Stimulated activated CD4-positive, alpha-beta T cell treated with anti-CD3 and anti-CD28 coated beads, TNF-alpha, amount 100 ng/mL, for 48 hours (primary cell): Measurements from ENCODE around the gene MAGI2.
"Not testable (repeated sequence)": the region's sequence is repeated elsewhere in the genome, so short reads cannot be mapped to it uniquely, and the experiment has no call there.

ENCODE experiments used
- DNase-seq, 3 donors: peaks; one replicate each; pipeline ENCODE4 v3.0.0-alpha.2; 2020; ENCODE audit warnings: low read depth in 3 of 3

Gene MAGI2

DNA sequence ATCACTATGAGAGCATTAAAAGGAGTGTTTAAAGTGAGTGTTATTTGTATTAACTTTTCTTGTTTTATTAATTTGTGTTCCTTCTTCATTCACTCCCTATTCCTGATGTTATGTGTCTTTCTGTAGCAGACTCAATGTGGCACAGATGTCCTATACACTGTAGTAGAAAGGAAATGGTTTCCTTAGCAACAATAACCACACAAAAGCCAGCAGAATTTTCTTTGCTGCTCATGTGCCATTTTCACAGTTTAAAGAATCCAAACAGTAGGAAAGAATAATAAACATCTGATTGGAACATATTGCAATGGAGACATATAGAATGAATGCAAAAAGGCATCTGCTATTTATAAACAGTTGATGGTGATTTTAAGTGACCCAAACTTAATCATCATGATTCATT, 891.3 kb downstream of the MAGI2 start:
- no peak for DNase-seq

- no peak for DNase-seq
These were observed 894.9 kb downstream of the MAGI2 start for GRCh38 chr7:78558566-78558965.

DNA sequence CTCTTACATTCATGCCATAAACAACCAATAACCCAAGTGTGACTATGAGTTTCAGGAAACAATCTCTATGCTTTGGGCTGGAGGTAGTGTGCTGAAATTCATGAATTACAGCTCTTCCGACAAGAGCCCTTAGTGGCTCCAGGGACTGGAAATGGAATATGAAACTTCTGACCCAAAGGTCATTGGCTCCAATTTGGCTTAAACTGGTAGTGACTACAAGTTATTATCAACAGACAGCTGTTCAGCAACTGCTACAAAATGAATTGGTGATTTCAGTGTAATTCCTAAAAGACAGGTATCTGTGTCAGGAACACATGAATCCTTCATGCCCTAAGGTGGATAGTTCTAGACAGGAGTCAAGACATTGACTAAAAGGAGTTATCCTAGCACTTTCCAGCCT, 909.5 kb downstream of the MAGI2 start:
- DNase-seq, result no peak

DNA sequence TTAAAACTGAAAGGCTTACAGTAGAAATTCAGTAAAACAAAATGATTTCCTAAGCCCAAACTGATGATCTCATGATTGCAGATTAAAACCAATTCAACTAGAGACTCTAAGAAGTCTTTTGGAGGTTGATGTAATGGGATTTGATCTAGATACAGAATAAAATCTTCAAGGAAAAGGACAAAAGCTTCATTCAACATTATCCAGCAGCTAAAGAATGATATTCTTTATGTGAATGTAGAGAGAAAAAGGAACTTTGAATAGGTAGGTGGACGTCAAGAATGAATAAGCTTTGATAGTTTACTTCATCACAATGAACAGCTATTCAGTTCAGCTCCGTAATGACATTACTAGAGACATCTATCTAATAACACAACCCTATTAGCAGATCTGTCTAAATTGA, 910.5 kb downstream of the MAGI2 start:
- no peak for DNase-seq

GRCh38 chr7:78542541-78542940, 910.9 kb downstream of the MAGI2 start:
- DNase-seq, result no peak

DNA sequence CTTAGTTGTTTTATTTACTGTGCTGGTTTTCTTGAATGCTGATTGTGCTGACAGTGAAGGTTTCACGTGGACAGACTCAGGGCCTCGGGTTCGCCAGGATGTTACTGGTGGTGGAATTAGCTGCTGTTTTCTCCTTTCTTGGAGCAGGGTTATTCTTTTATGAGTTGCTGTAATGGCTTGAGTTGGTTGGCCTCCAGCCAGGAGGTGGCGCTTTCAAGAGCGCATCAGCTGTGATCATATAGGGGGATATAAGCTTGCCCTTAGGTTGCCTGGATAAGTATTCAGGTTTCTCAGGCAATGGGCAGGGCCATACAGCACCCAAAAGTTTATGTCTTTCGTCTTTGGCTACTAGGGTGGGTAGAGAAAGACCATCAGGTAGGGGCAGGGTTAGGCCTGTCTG, 913.6 kb downstream of the MAGI2 start:
- no peak for DNase-seq

- no peak for DNase-seq
These were observed 917.8 kb downstream of the MAGI2 start for GRCh38 chr7:78535655-78536054.

GRCh38 chr7:78530351-78530750, 923.1 kb downstream of the MAGI2 start:
- DNase-seq, result no peak

DNA sequence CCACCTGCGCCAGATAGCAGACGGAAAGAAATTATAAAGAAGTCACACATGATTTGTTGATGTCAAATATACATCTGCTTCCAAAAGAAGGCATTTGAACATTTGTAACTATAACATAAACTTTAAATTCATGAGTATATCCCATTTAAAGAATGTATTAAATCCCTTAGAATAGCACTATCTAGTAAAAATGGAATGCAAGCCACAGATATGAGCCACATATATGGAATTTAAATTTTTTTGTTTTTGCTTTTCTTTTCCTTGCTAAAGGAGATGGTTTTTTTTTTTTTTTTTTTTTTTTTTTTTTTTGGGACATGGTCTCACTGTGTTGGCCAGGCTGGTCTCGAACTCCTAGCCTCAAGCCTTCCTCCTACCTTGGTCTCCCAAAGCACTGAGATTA, 924.1 kb downstream of the MAGI2 start:
- DNase-seq, result no peak

DNA sequence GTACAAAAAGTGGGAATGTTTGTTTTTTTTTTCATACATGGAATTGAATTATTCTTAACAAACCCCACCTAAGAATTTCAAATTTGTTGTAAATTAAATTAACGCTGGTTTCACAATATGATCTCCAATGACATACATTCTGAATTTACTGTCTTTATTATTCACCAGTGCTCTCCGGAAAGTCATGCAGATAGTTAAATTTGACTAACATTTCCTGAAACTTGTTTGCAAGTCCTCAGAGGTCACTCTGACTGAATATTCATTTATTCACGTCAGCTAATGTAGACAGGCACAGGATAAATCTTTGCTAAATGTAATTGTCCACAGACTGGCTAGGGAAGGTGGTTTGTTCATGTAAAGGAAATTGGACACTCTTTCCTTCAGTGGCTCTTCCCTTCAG, 924.5 kb downstream of the MAGI2 start:
- no peak for DNase-seq

- no peak for DNase-seq
These were observed 929.5 kb downstream of the MAGI2 start for GRCh38 chr7:78523930-78524329.

GRCh38 chr7:78521961-78522360, 931.5 kb downstream of the MAGI2 start:
- no peak for DNase-seq

DNA sequence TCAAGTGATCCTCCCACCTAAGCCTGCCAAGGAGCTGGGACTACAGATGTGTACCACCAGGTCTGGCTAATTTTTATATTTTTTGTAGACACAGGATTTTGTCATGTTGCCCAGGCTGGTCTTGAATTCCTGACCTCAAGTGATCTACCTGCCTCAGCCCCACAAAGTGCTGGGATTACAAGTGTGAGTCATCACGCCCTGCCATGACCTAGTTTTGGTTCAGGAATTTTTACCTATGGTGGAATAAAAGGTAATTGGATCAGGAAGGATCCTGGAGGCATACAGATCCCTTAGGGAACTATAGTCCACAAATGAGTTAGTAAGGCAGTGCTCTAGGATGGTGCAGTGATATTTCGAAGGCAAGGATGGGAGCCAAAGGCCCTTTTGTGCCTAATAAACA, 937.0 kb downstream of the MAGI2 start:
- no peak for DNase-seq

GRCh38 chr7:78514634-78515033, 938.8 kb downstream of the MAGI2 start:
- no peak for DNase-seq

GRCh38 chr7:78510580-78511188, 942.8 kb downstream of the MAGI2 start:
- peak in 1 of 3 donors; percentile 0 for DNase-seq

- DNase-seq, result not testable (repeated sequence)
These were observed 950.2 kb downstream of the MAGI2 start for GRCh38 chr7:78503301-78503700.

DNA sequence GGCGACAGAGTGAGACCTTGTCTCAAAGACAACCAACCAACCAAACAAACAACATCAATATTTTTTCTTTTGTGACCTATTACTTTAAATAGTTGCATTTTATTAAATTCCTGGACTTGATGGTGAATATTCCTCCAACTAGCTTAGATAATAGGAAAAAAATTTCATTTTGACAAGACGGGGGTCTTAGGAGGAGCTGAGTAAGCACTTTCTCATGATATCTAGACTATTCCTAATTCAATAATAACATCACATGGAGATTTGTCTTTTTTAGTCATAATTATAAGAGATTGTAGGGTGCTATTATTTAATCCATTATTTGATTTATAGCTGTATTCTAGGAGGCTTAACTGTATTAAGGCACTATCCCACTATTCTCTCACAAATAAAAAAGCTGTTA, 952.4 kb downstream of the MAGI2 start:
- no peak for DNase-seq

DNA sequence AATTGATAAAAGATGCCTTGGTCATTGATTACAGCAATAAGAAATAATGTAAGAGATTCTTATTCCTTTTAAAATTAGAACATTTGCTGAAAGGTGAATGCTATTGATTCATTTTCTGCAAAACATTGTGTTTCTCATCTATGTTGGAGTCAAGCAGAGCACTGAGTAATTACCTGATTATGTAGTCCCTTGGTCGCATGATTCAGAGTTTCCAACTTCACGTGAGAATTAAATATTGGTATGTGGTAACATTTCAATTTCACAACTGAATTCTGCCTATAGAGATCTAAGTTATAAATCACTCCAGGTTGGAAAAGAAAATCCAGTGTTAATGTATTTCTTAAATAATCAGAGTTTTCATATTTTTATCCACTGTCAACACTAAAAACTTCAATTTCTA, 953.5 kb downstream of the MAGI2 start:
- no peak for DNase-seq

DNA sequence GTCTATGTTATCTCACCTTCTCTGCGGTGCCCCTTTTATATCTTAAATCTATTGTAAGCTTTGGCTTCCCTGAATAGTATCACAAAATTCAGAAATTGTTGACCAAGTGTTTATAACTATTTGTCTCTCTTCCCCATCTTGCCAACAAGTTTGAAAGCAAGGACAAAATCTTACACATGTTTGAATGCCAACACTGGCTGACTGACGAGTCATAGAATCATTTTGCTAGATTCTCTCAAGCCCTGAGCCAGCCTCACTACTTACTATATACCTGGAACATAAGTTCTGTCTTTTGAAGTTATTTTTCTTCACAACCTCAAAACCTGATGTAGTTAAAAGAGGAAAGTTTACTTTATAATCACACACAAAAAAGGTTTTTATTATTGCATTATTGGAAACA, 954.2 kb downstream of the MAGI2 start:
- DNase-seq, result no peak

- DNase-seq, result no peak
These were observed 955.6 kb downstream of the MAGI2 start for GRCh38 chr7:78497728-78498427.

- no peak for DNase-seq
These were observed 957.3 kb downstream of the MAGI2 start for GRCh38 chr7:78496096-78496630.

GRCh38 chr7:78493401-78493800, 960.1 kb downstream of the MAGI2 start:
- DNase-seq, result no peak

- no peak for DNase-seq
These were observed 961.3 kb downstream of the MAGI2 start for GRCh38 chr7:78492146-78492545.

DNA sequence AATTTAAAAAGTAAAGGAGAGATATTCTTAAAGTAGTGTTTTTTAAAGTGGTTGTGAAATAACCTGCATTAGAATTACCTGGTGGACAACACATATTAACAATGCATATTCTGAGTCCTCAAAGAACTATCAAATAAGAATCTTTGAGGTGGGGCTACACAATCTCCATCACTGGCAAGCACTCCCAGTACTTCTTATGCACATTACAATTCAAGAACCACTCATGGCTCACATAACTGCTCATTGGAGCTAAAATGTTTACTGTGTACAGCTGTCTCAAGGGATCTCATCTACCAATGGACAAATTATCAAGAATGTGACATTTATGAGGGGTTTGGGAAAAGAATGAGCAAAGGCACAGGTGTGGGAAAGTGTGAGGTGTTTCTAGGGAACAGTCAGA, 962.9 kb downstream of the MAGI2 start:
- DNase-seq, result no peak
